GM13977 (cell line): Measurements from ENCODE around the gene LRRC1.

Experiments used
- DNase-seq: peaks from one replicate; pipeline ENCODE4 v3.0.0; 2012; ENCODE audit warnings: low spot score
- in situ Hi-C: fragments of 300-500 bp; cut with MboI; formaldehyde crosslinking; loops from one replicate; pipeline ENCODE4 v1.12.0; 2022; ENCODE audit warnings: low sequenced_read_pairs, low pct_unique_long_range_greater_than_20kb, mixed read lengths, inconsistent platforms; ENCODE audit not compliant: unreplicated experiment
- TF ChIP-seq, protein P1 (sequence below): IDR thresholded peaks from 2 replicates; pipeline ENCODE4 v1.5.1; 2012; ENCODE audit warnings: mild to moderate bottlenecking, control low read depth; ENCODE audit not compliant: insufficient read depth; ENCODE audit errors: extremely low read depth, missing control alignments

The LRRC1 gene

DNA sequence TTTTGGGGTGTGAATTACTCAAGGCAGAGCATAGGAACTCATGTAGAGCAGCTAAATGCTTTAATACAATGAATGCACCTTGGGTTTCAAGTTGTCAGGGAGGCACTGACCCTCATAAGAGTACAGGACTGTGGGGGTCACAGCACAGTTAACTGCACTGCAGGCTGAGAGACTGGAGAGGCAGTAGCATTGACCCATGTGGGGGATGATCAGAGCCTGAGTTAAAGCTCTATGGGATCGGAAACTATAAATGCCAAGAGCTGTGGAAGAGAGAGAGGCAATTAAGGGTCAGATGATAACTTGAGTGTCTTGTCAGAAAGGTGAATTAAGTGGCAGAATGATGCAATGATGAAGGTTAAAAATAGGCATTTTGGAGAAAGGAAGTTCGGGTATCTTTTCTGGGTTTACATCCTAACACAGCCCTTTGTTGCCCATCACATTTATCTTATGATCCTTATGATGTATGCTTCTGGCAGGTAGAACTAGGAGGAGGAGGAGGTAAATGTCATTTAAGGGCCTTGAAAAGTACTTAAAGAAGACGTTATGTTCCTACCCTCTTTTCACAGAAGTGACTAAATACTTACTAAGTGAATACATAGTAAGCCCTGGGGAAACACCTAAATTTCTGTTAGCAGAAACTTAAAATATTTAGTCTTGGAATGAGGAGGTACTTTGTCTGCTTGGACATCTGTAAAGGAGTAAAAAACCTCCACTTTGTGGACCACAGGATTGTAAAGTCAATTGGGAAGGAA, 24.2 kb downstream of the LRRC1 start:
- no peak for DNase-seq
- TF ChIP-seq, protein P1, sequence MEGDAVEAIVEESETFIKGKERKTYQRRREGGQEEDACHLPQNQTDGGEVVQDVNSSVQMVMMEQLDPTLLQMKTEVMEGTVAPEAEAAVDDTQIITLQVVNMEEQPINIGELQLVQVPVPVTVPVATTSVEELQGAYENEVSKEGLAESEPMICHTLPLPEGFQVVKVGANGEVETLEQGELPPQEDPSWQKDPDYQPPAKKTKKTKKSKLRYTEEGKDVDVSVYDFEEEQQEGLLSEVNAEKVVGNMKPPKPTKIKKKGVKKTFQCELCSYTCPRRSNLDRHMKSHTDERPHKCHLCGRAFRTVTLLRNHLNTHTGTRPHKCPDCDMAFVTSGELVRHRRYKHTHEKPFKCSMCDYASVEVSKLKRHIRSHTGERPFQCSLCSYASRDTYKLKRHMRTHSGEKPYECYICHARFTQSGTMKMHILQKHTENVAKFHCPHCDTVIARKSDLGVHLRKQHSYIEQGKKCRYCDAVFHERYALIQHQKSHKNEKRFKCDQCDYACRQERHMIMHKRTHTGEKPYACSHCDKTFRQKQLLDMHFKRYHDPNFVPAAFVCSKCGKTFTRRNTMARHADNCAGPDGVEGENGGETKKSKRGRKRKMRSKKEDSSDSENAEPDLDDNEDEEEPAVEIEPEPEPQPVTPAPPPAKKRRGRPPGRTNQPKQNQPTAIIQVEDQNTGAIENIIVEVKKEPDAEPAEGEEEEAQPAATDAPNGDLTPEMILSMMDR: no peak
- in situ Hi-C loops: no loop called here

DNA sequence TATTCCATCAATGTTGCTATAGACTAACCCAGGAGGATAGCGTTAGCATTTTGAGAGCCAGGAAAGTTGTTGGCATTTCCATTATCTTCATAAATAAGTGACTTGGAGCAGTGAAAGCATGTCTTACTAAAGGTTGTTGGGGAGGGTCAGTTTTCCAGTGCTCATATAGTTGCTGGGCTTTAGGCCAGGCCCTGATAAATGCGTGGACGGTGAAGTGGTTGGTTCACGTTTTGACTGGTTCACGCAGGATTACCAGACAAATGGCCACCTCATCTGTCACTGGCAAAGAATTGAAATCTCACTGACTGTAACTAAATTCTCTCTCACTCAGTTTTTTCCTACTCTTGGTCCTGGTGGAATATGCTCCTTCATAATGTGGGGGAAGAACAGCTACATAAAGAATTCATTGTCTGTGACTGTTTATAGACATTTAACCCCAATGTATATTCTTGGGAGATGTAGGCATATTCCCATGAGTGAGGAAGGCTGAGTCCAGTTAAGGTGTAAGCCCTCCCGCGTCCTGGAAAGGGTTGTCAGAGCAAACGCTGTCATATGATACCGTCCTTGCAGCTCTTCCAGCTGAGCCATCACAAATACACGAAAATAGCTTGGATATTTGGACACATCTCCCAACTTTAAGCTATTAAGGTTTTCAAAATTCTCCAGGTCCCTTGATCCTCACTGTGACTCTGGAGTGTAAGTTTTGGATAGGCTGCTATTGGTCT, 27.8 kb downstream of the LRRC1 start:
- TF ChIP-seq, protein P1: no peak
- DNase-seq: no peak
- in situ Hi-C loops: no loop called here

DNA sequence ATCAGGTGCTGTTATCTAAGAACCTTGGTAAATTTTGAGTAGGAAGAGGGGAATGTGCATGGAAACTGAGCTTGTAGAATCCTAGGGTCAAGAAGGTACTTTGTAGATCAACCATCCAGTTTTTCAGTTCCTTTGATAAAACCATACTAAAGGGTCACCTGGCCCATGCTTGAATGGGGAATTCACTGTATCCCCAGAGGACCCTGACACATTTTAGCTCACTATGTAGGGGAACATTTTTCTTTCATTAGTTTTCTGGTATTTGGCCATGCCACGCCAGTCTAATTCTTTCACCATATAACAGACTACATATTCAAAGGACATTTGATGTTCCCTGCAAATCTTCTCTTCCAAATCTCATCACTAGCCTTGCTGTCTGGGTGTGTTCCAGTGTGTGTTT, 29.9 kb downstream of the LRRC1 start:
- TF ChIP-seq, protein P1: no peak
- in situ Hi-C loops: no loop called here
- DNase-seq: no peak

DNA sequence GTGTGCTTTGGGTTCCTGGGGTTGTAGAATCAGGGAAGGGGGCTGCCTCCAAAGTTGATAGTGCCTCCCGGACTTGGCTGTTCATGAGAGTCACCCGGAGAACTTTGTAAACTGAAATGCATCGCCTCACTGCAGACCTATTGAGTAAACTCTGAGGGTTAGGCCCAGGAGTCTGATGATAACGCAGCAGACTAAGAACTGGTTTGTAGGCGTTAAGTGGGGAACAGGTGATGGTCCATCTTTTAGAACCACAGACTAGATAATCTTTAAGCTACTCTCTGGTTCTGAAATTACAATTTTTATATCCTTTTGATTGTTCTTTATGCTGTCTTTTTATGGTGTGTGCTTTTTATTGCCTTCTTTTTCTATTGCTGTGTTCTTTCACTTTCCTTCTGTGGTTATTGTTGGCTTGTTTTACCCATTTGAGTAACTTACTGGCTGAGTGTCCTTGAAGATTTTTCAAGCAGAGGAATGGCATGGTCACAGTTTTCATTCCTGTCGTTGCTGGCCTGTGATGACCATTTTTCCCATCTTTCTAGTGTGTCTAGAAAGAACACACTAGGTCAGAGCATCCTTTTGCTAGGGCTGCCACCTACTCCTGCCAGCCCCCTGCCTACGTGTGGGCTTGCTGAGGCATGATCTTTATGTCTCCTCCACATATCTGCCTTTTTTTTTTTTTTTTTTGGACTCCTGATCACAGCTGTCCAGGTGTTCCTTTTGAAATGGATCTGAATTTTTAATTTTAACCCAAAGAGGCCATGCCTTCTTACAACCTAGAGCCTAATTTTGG, 30.9 kb downstream of the LRRC1 start:
- DNase-seq: no peak
- in situ Hi-C loops: no loop called here
- TF ChIP-seq, protein P1: no peak

DNA sequence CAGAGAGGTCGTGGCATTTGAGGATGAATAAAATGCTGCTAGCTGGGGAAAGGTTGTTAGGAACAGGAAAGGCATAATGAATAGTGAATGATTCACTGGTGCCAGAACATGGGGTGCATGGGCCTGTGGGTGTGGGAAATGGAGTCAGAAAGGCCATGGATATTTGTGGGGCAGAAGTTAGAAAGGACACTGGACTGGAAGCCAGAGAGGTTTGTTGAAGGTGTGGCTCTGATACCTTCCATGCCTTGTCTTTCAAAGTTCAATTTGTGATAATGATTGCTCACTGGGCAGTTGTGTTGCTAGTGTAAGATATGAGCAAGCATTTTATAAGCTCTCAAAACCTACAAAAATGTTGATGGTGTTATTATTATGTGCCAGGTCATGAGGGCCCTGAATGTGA, 32.7 kb downstream of the LRRC1 start:
- DNase-seq: no peak
- TF ChIP-seq, protein P1: no peak
- in situ Hi-C loops: no loop called here

DNA sequence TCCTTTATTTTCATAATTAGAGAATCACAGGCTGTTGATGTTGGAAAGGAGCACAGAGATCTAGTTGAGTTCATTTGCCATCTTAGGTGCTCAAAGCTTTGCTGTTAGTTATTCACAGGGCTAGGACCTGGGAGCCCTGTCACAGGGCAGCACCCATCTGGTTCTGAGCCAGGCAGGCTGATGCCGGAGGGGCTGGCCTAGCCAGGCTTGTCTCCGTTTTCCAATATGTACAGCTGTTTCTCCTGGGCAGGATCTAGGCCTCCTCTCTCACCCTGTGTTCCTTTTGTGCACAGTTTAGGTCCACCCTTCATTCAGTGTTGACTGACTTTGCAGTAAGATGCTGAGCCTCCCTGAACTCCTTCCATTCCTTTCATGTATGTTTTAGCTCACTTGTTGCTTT, 33.4 kb downstream of the LRRC1 start:
- no peak for DNase-seq
- TF ChIP-seq, protein P1: no peak
- in situ Hi-C loops: no loop called here
